ENCODE measurements around the gene CD226.

Gene CD226

GRCh38 chr18:69814861-69815385, 132.8 kb downstream of the CD226 start:
- DNase-seq (ENCODE audit: low spot score): no peak

- no peak for DNase-seq (ENCODE audit: low spot score)
Observed at GRCh38 chr18:69813559-69813958, 134.1 kb downstream of the CD226 start.

GRCh38 chr18:69808399-69808798, 139.3 kb downstream of the CD226 start:
- DNase-seq (ENCODE audit: low spot score): no peak

GRCh38 chr18:69804776-69805501, 142.7 kb downstream of the CD226 start:
- DNase-seq (ENCODE audit: low spot score): no peak

Data from hematopoietic multipotent progenitor cell treated with erythropoietin and hydrocortisone succinate and interleukin-3 and kit ligand, for 15 days (in vitro differentiated cells).